Psoas muscle (tissue), 8 donors: ENCODE results near the gene NUP50. TPM values are rescaled to one million over a fixed set of nuclear protein-coding genes. Genes with fewer than 3 reads are reported as not detected.

Experiments used
- ATAC-seq, 4 donors: fragments of 200-7000 bp; cut with Tn5 transposase; one replicate each; pipeline ENCODE4 v1.9.1; 2020; ENCODE audit warnings: moderate library complexity in 3 of 4, mild to moderate bottlenecking in 2 of 4
- DNase-seq, 2 donors: peaks; one replicate each; pipeline ENCODE4 v3.0.0-alpha.2; 2020
- H3K27ac ChIP-seq: fragments of 200-600 bp; one replicate; pipeline ENCODE4 v1.8.0; 2022
- H3K27me3 ChIP-seq, 3 donors: fragments of 200-600 bp in 1 of 3; one replicate each; pipeline versions ENCODE4 v1.6.1 to v1.8.0; 2013 to 2022; ENCODE audit warnings: low read length in 2 of 3, mild to moderate bottlenecking in 2 of 3, moderate library complexity in 1 of 3; ENCODE audit not compliant: insufficient read depth in 3 of 3
- H3K36me3 ChIP-seq, 2 donors: fragments of 200-600 bp in 1 of 2; one replicate each; pipeline versions ENCODE4 v1.6.1 to v1.8.0; 2013 to 2022; ENCODE audit warnings: low read depth in 1 of 2, mild to moderate bottlenecking in 1 of 2, moderate library complexity in 1 of 2; ENCODE audit not compliant: insufficient read depth in 1 of 2
- H3K4me1 ChIP-seq: fragments of 200-600 bp; one replicate; pipeline ENCODE4 v1.8.0; 2022
- H3K4me3 ChIP-seq: fragments of 200-600 bp; one replicate; pipeline ENCODE4 v1.8.0; 2022; ENCODE audit warnings: mild to moderate bottlenecking
- H3K9me3 ChIP-seq: fragments of 200-600 bp; one replicate; pipeline ENCODE4 v1.8.0; 2022
- CTCF ChIP-seq: fragments of 200-600 bp; IDR thresholded peaks from one replicate; pipeline ENCODE4 v1.8.0; 2022; ENCODE audit warnings: antibody characterized with exemption
- WGBS, 3 donors: extraction: QIAGEN DNeasy Blood & Tissue Kit; methylation state at CpG; one replicate each; pipeline versions ENCODE4 v1.1.6 to v1.1.7; 2013; 5-methylcytosine and 5-hydroxymethylcytosine counted together
- intact Hi-C, 2 donors: fragments of 100-400 bp; cut with DNase I; formaldehyde crosslinking; loops; one replicate each; pipeline versions ENCODE4 v1.11.0 to v1.14.2; 2022
- polyA plus RNA-seq, 3 donors: library from polyadenylated mRNA; stranded (reverse); fragments of 200-250 nt; gene quantifications; one replicate each; pipeline ENCODE4 v1.2.3, GENCODE V29; 2013
- total RNA-seq, 4 donors: library from RNA; stranded (reverse); fragmentation: NEBNext Ultra II Directional in 2 of 4; extraction: Animal tissue kit (Norgen Biotek cat#: 25700) in 2 of 4; gene quantifications; one replicate each; pipeline versions ENCODE4 v1.2.1 to v1.2.4, GENCODE V29; 2021 to 2023
- donor health status: healthy with polysubstance abuse.
- donor health status: DM: no; HTN: no; CAD: no; lungs with moderate emphysema.
- donor health status: Bipolar disorder and iron deficiency.
- donor health status: healthy.
- donor health status: DM: yes; HTN: yes; CAD: no.
- donor health status: DM: no; HTN: no; CAD: no.
- donor health status: DM: no; HTN: no; CAD: no.
- donor health status: DM: yes; HTN: yes; CAD: no.

NUP50 gene
- total and polyA plus RNA-seq, 7 donors = 6.1 to 26.6 (median 20.3) TPM

GRCh38 chr22:45169591-45170466, 6.1 kb downstream of the NUP50 start:
- ATAC-seq = no peak
- DNase-seq = no peak
- Histone ChIP-seq H3K27me3 (no peaks in the 10 kb centered on the region), H3K27ac (no peak overlapping the region), H3K4me1 (peaks cover 10% of the 10 kb centered on the region), H3K36me3 (peaks cover 15 to 86% of the 10 kb centered on the region in 2 donors), H3K4me3 (no peak overlapping the region), H3K9me3 (no peaks in the 10 kb centered on the region)
- 86% methylated on average over 19 of the region's 19 CpGs for WGBS, 3 donors
- TF ChIP-seq CTCF = no peak
- intact Hi-C loops = no loop called here

- peaks cover 15 to 97% of the 10 kb centered on the region in 2 donors for H3K36me3 ChIP-seq
- no peaks in the 10 kb centered on the region for H3K4me1 ChIP-seq
- no peak for TF ChIP-seq CTCF
- H3K4me3 ChIP-seq = no peak overlapping the region
- intact Hi-C loops = no loop called here
- H3K9me3 ChIP-seq = no peaks in the 10 kb centered on the region
- WGBS, 3 donors = 86 to 90% (median 87%) methylated on average over 6 of the region's 6 CpGs
- ATAC-seq = no peak
- no peak overlapping the region for H3K27ac ChIP-seq
- no peak for DNase-seq
- H3K27me3 ChIP-seq = no peaks in the 10 kb centered on the region
These were observed 8.1 kb downstream of the NUP50 start for GRCh38 chr22:45171830-45172229.

GRCh38 chr22:45172881-45173585, 9.3 kb downstream of the NUP50 start:
- Histone ChIP-seq H3K4me1 (no peaks in the 10 kb centered on the region), H3K27me3 (no peaks in the 10 kb centered on the region), H3K9me3 (no peaks in the 10 kb centered on the region), H3K4me3 (no peak overlapping the region), H3K27ac (no peak overlapping the region), H3K36me3 (peaks cover 15 to 100% of the 10 kb centered on the region in 2 donors)
- DNase-seq (no peak), ATAC-seq (no peak)
- no peak for TF ChIP-seq CTCF
- intact Hi-C loops = no loop called here
- WGBS, 3 donors = 78 to 84% (median 82%) methylated on average over 7 of the region's 7 CpGs

GRCh38 chr22:45179276-45180049, 15.7 kb downstream of the NUP50 start:
- peaks cover 6 to 91% of the 10 kb centered on the region in 2 donors for H3K36me3 ChIP-seq
- H3K9me3 ChIP-seq = no peaks in the 10 kb centered on the region
- no peak for DNase-seq
- WGBS, 3 donors = 92 to 96% (median 95%) methylated on average over 9 of the region's 9 CpGs
- no peak overlapping the region for H3K27ac ChIP-seq
- TF ChIP-seq CTCF = no peak
- H3K27me3 ChIP-seq = no peaks in the 10 kb centered on the region
- H3K4me1 ChIP-seq = no peaks in the 10 kb centered on the region
- ATAC-seq = no peak
- intact Hi-C loops = no loop called here
- H3K4me3 ChIP-seq = no peak overlapping the region
